ENCODE measurements around the gene LHX2. TPM values are rescaled to one million over a fixed set of nuclear protein-coding genes. Genes with fewer than 3 reads are reported as not detected.

LHX2 gene
- total and polyA plus RNA-seq, 9 of the 15 experiments (the other 6 are each of a cell fraction or from before 2014, with no cell fraction given) = 0.07 TPM; not detected in 8

DNA sequence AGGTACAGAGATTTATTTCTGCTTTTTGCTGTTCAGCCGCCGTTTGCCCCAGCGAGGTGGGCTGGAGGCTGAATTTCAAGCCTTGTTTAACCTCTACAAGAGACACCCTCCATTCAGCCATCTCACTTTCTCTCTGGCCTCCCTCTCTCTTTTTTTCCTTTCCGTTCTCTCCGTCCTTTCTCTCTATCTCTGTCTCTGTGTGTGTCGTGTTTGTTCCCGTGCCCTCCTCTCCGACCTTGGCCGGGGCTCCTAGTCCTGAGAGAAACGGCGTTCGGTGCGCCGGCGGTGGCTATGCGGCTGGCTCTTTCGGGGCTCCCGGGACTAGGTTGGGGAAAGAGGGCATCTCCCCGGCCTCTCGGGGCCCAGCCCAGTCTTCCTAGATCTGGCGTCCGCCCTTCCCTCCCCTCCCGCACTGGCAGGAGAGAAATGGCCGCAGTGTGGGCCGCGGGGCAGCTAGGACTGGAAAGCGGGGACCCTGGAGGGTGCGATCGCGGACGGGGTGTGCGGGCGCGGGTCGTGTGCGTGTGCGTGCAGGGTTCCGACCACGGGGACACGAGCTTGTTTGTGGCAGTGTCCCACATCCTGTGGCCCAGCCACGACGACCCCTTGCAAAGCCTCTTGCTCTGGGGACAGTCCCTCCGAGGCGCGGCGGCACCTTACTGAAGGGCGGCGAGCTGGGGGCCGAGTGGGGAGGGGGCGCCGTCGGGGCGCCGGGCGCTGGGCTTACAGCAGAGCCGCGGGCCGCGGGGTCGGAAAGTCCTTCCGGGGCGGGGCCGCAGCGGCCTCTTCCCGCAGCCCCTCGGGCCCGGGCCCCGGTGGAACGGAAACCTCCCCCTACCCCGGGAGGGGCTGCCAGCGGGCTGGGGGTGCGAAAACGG is 5.7 kb downstream of the LHX2 start:
- CTCF ChIA-PET (ENCODE audit: low intra/inter-chr PET ratio) = no interaction called here
- no peak for DNase-seq (ENCODE audit: extremely low read depth in 1 of 4, low spot score in 3 of 4)
- no peak overlapping the region for H3K4me2 ChIP-seq (ENCODE audit: insufficient read depth, low read length)
- TF ChIP-seq, protein P1, sequence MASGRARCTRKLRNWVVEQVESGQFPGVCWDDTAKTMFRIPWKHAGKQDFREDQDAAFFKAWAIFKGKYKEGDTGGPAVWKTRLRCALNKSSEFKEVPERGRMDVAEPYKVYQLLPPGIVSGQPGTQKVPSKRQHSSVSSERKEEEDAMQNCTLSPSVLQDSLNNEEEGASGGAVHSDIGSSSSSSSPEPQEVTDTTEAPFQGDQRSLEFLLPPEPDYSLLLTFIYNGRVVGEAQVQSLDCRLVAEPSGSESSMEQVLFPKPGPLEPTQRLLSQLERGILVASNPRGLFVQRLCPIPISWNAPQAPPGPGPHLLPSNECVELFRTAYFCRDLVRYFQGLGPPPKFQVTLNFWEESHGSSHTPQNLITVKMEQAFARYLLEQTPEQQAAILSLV (tag; IDR thresholded peaks at IDR 0.05) = no peak
- TF ChIP-seq HEY1 (CRISPR knock-in tag; IDR thresholded peaks at IDR 0.05; ENCODE audit: borderline replicate concordance) (no peak), ZNF644 (tag; IDR thresholded peaks at IDR 0.05; ENCODE audit: low read depth) (no peak), EP400 (IDR thresholded peaks at IDR 0.05) (no peak), RFX5 (IDR thresholded peaks at IDR 0.05; ENCODE audit: low read depth, low read length) (no peak), SMAD3 (CRISPR knock-in tag; conservative IDR thresholded peaks at IDR 0.05) (no peak), HNRNPLL (IDR thresholded peaks at IDR 0.05; ENCODE audit: low read depth, low read length, poor library complexity, severe bottlenecking) (no peak), CTBP1 (IDR thresholded peaks at IDR 0.05; ENCODE audit: borderline replicate concordance) (no peak), DNMT1 (IDR thresholded peaks at IDR 0.05) (no peak), CCNT2 (IDR thresholded peaks at IDR 0.05; ENCODE audit: borderline replicate concordance, extremely low read depth, insufficient read length, low read depth, low read length) (no peak), YY1 (IDR thresholded peaks at IDR 0.05; ENCODE audit: borderline replicate concordance in 1 of 3, control insufficient read depth in 1 of 3, extremely low read depth in 1 of 3, insufficient read depth in 3 of 3, insufficient read length in 1 of 3, insufficient replicate concordance in 2 of 3, low read depth in 1 of 3, low read length in 2 of 3) (no peak), MNT (conservative IDR thresholded peaks at IDR 0.05) (no peak)
- TF ChIP-seq, protein P2, sequence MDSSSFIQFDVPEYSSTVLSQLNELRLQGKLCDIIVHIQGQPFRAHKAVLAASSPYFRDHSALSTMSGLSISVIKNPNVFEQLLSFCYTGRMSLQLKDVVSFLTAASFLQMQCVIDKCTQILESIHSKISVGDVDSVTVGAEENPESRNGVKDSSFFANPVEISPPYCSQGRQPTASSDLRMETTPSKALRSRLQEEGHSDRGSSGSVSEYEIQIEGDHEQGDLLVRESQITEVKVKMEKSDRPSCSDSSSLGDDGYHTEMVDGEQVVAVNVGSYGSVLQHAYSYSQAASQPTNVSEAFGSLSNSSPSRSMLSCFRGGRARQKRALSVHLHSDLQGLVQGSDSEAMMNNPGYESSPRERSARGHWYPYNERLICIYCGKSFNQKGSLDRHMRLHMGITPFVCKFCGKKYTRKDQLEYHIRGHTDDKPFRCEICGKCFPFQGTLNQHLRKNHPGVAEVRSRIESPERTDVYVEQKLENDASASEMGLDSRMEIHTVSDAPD (CRISPR knock-in tag; IDR thresholded peaks at IDR 0.05) = no peak
- no peak for FAIRE-seq
- no peak overlapping the region for H2AFZ ChIP-seq (ENCODE audit: low read depth, low read length)
- no peaks in the 10 kb centered on the region for H3K36me3 ChIP-seq (ENCODE audit: control insufficient read depth, insufficient read depth, low read length)
- no peak for ATAC-seq
- peaks cover 0 to 36% of the 10 kb centered on the region in 2 experiments; a peak in 3 of 5 replicates for H3K4me1 ChIP-seq (replicated peaks in 1 of 2; ENCODE audit: control insufficient read depth in 2 of 2, insufficient read depth in 2 of 2, low read length in 2 of 2)
- no peak overlapping the region for H3K27ac ChIP-seq (ENCODE audit: extremely low read depth, low read depth, low read length)
- peaks cover 2% of the 10 kb centered on the region for H3K9me1 ChIP-seq (ENCODE audit: control insufficient read depth, insufficient read depth, low read length)
- H3K9me3 ChIP-seq (replicated peaks; ENCODE audit: control insufficient read depth, insufficient read depth, low read depth, low read length) = no peaks in the 10 kb centered on the region
- no peak overlapping the region for H3K4me3 ChIP-seq
- POLR2A ChIA-PET = no interaction called here
- H3K27me3 ChIP-seq (ENCODE audit: control insufficient read depth in 2 of 2, insufficient read depth in 2 of 2, low read length in 2 of 2) = peaks cover 68 to 89% of the 10 kb centered on the region in 2 experiments
- intact Hi-C loops (cut with micrococcal nuclease) (no loop called here), in situ Hi-C loops (cut with MboI) (no loop called here)
- no peak overlapping the region for H3K9ac ChIP-seq (ENCODE audit: insufficient read depth in 1 of 2, low read depth in 2 of 2, low read length in 2 of 2)
- peaks cover 6% of the 10 kb centered on the region for H4K20me1 ChIP-seq (replicated peaks; ENCODE audit: control insufficient read depth, insufficient read depth, low read length)
- 28% methylated on average over 65 of the region's 73 CpGs for WGBS (ENCODE audit: insufficient coverage, low coverage, missing lambda C conversion rate)
- H3K79me2 ChIP-seq (ENCODE audit: control insufficient read depth, insufficient read depth, low read length) = no peaks in the 10 kb centered on the region
- no TSS peak for BruUV-seq (replicated peaks)
